IMR-90 (cell line): ENCODE measurements around the gene MALAT1. TPM values are rescaled to one million over a fixed set of nuclear protein-coding genes. Genes with fewer than 3 reads are reported as not detected.

ENCODE experiments used
- ATAC-seq: fragments of 200-7000 bp; cut with Tn5 transposase; 2 replicates; pipeline ENCODE4 v1.9.1; 2020; ENCODE audit warnings: low read depth, mild to moderate bottlenecking, moderate library complexity
- BruUV-seq: library from RNA; stranded (reverse); fragments of 400-500 nt; replicated peaks from 2 replicates; lab custom pipeline; 2021; lab: Mats Ljungman, UMichigan
- CTCF ChIA-PET: fragments of 300-600 bp; formaldehyde crosslinking; extraction: SDS; loops from one replicate; lab custom pipeline; 2021; ENCODE audit warnings: antibody characterized with exemption; lab: Yijun Ruan, JAX
- POLR2A ChIA-PET: fragments of 300-600 bp; sonication (Branson Sonifier 250); formaldehyde crosslinking; loops from one replicate; lab custom pipeline; 2022; ENCODE audit warnings: antibody characterized with exemption; ENCODE audit not compliant: unreplicated experiment; lab: Charles Lee
- DNase-seq: peaks from one replicate; pipeline ENCODE4 v3.0.0; 2013
- H2AFZ ChIP-seq: replicated peaks from 2 replicates; pipeline ENCODE3; 2013; ENCODE audit warnings: low read length, mild to moderate bottlenecking; ENCODE audit not compliant: poor library complexity
- H2AK5ac ChIP-seq: 2 replicates; pipeline ENCODE4 v1.6.1; 2013; ENCODE audit warnings: low read depth, low read length, inconsistent platforms
- H2AK9ac ChIP-seq: replicated peaks from 2 replicates; pipeline ENCODE3; 2013; ENCODE audit warnings: mild to moderate bottlenecking, low read depth, low read length, moderate library complexity; ENCODE audit not compliant: poor library complexity
- H2BK120ac ChIP-seq: 2 replicates; pipeline ENCODE4 v1.6.1; 2013; ENCODE audit warnings: low read depth, low read length, inconsistent platforms
- H2BK15ac ChIP-seq: 3 replicates; pipeline ENCODE4 v1.6.1; 2013; ENCODE audit warnings: low read depth, low read length, inconsistent platforms
- H2BK20ac ChIP-seq: 2 replicates; pipeline ENCODE4 v1.6.1; 2013; ENCODE audit warnings: low read depth, mild to moderate bottlenecking, inconsistent platforms, low read length, moderate library complexity
- H2BK5ac ChIP-seq: 2 replicates; pipeline ENCODE4 v1.6.1; 2013; ENCODE audit warnings: mild to moderate bottlenecking, low read depth, low read length, inconsistent platforms; ENCODE audit not compliant: poor library complexity, severe bottlenecking
- H3K14ac ChIP-seq: replicated peaks from 2 replicates; pipeline ENCODE4 v1.6.1; 2013; ENCODE audit warnings: low read depth, low read length, inconsistent platforms
- H3K18ac ChIP-seq: 2 replicates; pipeline ENCODE4 v1.6.1; 2013; ENCODE audit warnings: low read depth, low read length, control low read depth
- H3K23ac ChIP-seq: 2 replicates; pipeline ENCODE4 v1.6.1; 2013; ENCODE audit warnings: low read depth, low read length, inconsistent platforms
- H3K27ac ChIP-seq: 2 replicates; pipeline ENCODE4 v1.5.1; 2013; ENCODE audit warnings: mild to moderate bottlenecking, control low read depth, low read length; ENCODE audit not compliant: insufficient read depth
- H3K27me3 ChIP-seq: 2 replicates; pipeline ENCODE4 v1.6.1; 2013; ENCODE audit warnings: low read length; ENCODE audit not compliant: control insufficient read depth, insufficient read depth
- H3K36me3 ChIP-seq: 2 replicates; pipeline ENCODE4 v1.6.1; 2013; ENCODE audit warnings: low read length, mixed read lengths; ENCODE audit not compliant: control insufficient read depth, insufficient read depth
- H3K4ac ChIP-seq: 2 replicates; pipeline ENCODE4 v1.6.1; 2013; ENCODE audit warnings: low read depth, low read length, inconsistent platforms
- H3K4me1 ChIP-seq: 2 replicates; pipeline ENCODE4 v1.6.1; 2013; ENCODE audit warnings: low read length, mixed read lengths; ENCODE audit not compliant: control insufficient read depth, insufficient read depth
- H3K4me2 ChIP-seq: 2 replicates; pipeline ENCODE4 v1.6.1; 2013; ENCODE audit warnings: low read depth, mild to moderate bottlenecking, control low read depth, low read length, moderate library complexity
- H3K4me3 ChIP-seq: 2 replicates; pipeline ENCODE4 v1.5.1; 2013; ENCODE audit warnings: low read depth, mild to moderate bottlenecking, control low read depth, low read length, moderate library complexity; ENCODE audit not compliant: insufficient read depth
- H3K56ac ChIP-seq: 2 replicates; pipeline ENCODE4 v1.6.1; 2013; ENCODE audit warnings: low read length, inconsistent platforms; ENCODE audit not compliant: insufficient read depth; ENCODE audit errors: extremely low read depth
- H3K79me1 ChIP-seq, 2 experiments: 2 replicates each; pipeline ENCODE4 v1.6.1; 2013; ENCODE audit warnings: low read length in 2 of 2, inconsistent platforms in 1 of 2, low read depth in 1 of 2
- H3K9ac ChIP-seq: 2 replicates; pipeline ENCODE4 v1.6.1; 2013; ENCODE audit warnings: low read depth, low read length, control low read depth
- H3K9me1 ChIP-seq: 2 replicates; pipeline ENCODE4 v1.6.1; 2013; ENCODE audit warnings: low read length, inconsistent platforms; ENCODE audit not compliant: insufficient read depth
- H3K9me3 ChIP-seq: 2 replicates; pipeline ENCODE4 v1.6.1; 2013; ENCODE audit warnings: low read length; ENCODE audit not compliant: control insufficient read depth, insufficient read depth
- H4K20me1 ChIP-seq: 2 replicates; pipeline ENCODE4 v1.6.1; 2013; ENCODE audit warnings: low read length, inconsistent platforms; ENCODE audit not compliant: insufficient read depth
- H4K5ac ChIP-seq: 2 replicates; pipeline ENCODE4 v1.6.1; 2013; ENCODE audit warnings: mild to moderate bottlenecking, low read depth, low read length, control low read depth
- H4K8ac ChIP-seq, 2 experiments: 2 replicates each; pipeline ENCODE4 v1.6.1; 2013; ENCODE audit warnings: low read depth in 2 of 2, low read length in 2 of 2, control low read depth in 1 of 2, inconsistent platforms in 1 of 2
- H4K91ac ChIP-seq: 2 replicates; pipeline ENCODE4 v1.6.1; 2013; ENCODE audit warnings: low read depth, low read length, inconsistent platforms; ENCODE audit not compliant: insufficient read depth
- ELK1 ChIP-seq: fragments of 150-350 bp; IDR thresholded peaks from 2 replicates; pipeline ENCODE4 v1.6.1; 2016; ENCODE audit warnings: low read depth, mild to moderate bottlenecking, low read length, moderate library complexity, borderline replicate concordance
- MAZ ChIP-seq: IDR thresholded peaks from 2 replicates; pipeline ENCODE4 v1.6.1; 2012; ENCODE audit warnings: low read depth, mild to moderate bottlenecking, low read length, improper control_type of control experiment, moderate library complexity, borderline replicate concordance
- USF2 ChIP-seq: fragments of 150-350 bp; IDR thresholded peaks from 2 replicates; pipeline ENCODE4 v1.6.1; 2017; ENCODE audit warnings: mild to moderate bottlenecking, antibody characterized with exemption, low read length, low read depth
- WGBS, 2 experiments: methylation state at CpG; one replicate each; pipeline versions ENCODE4 v1.1.5 to v1.1.7; 2013; ENCODE audit warnings: missing lambda C conversion rate in 2 of 2; ENCODE audit not compliant: insufficient read length in 1 of 2; ENCODE audit errors: extremely low coverage in 2 of 2; 5-methylcytosine and 5-hydroxymethylcytosine counted together
- dilution Hi-C: fragments of 300-500 bp; cut with HindIII; formaldehyde crosslinking; loops from one replicate; pipeline ENCODE4 v1.14.3; 2018; ENCODE audit warnings: low sequenced_read_pairs; ENCODE audit not compliant: unreplicated experiment
- in situ Hi-C: fragments of 300-500 bp; cut with MboI; formaldehyde crosslinking; loops from 3 replicates; pipeline ENCODE4 v1.14.3; 2019; ENCODE audit warnings: low sequenced_read_pairs, inconsistent platforms, mixed read lengths
- intact Hi-C: fragments of 100-400 bp; cut with micrococcal nuclease; formaldehyde crosslinking; loops from 2 replicates; pipeline ENCODE4 v1.10.0; 2022
- polyA plus RNA-seq, 3 experiments: library from polyadenylated mRNA; depleted of rRNA; stranded (reverse); fragments of >200 nt; gene quantifications; 2 replicates each; pipeline ENCODE4 v1.2.3, GENCODE V29; 2012; ENCODE audit warnings: low replicate concordance in 1 of 3
- total RNA-seq: library from RNA; depleted of rRNA; stranded (reverse); fragments of >200 nt; gene quantifications from 2 replicates; pipeline ENCODE4 v1.2.3, GENCODE V29; 2012

Gene MALAT1
- total and polyA plus RNA-seq, 2 of the 4 experiments (the other 2 are of a cell fraction), result 636 to 3,569 TPM

- Histone ChIP-seq H3K27ac (peak overlapping the region; percentile 44), H2BK20ac (no peak overlapping the region), H3K4me3 (peak overlapping the region; percentile 72), H2AFZ (peak overlapping the region; percentile 53), H3K36me3 (peaks cover 51% of the 10 kb centered on the region), H4K8ac (no peak overlapping the region), H2BK120ac (no peak overlapping the region), H3K23ac (peak overlapping the region; percentile 95), H3K79me1 (peaks cover 0 to 26% of the 10 kb centered on the region in 2 experiments; a peak in 2 of 4 replicates), H4K5ac (no peak overlapping the region), H3K9me3 (no peaks in the 10 kb centered on the region), H3K18ac (peak overlapping the region; percentile 18; the same call in 1 of the 2 replicates), H3K14ac (peak overlapping the region; percentile 95), H3K4me1 (no peaks in the 10 kb centered on the region), H3K4ac (peak overlapping the region; percentile 62), H4K20me1 (peaks cover 82% of the 10 kb centered on the region), H2AK9ac (peak overlapping the region; percentile 52), H3K56ac (peak overlapping the region; percentile 82), H3K9ac (peak overlapping the region; percentile 97), H2BK5ac (peak overlapping the region; percentile 84), H3K27me3 (no peaks in the 10 kb centered on the region), H2AK5ac (no peak overlapping the region), H3K4me2 (peak overlapping the region; percentile 74), H3K9me1 (no peaks in the 10 kb centered on the region), H2BK15ac (no peak overlapping the region), H4K91ac (no peak overlapping the region)
- dilution Hi-C loops, result no loop called here
- TF ChIP-seq USF2 (peak; percentile 11; the same call in 1 of the 2 replicates), ELK1 (no peak), MAZ (no peak)
- in situ Hi-C loops, result loop anchor here (5.0 kb wide), 1 partner anchor 33 kb away; no protein-coding TSS in a partner anchor
- intact Hi-C loops, result loop anchor here (5.0 kb wide), 1 partner anchor 33 kb away; no protein-coding TSS in a partner anchor
- no CpG with 5 or more reads among the region's 8 CpGs for WGBS, 2 experiments
- ATAC-seq, result no peak
- BruUV-seq, result no TSS peak
- peak; percentile 46 for DNase-seq
- ChIA-PET CTCF (no interaction called here), POLR2A (interaction anchor here (0.6 to 14.2 kb wide), 7 partner anchors 6 to 118 kb away, joined by 4 to 494 read pairs (median 45); partner anchors contain the start of genes FRMD8, MALAT1 and NEAT1)
Observed at GRCh38 chr11:65504674-65505465, 6.0 kb downstream of the MALAT1 start.
